PFSK-1 (cell line): ENCODE data around the gene KCNQ5.

Experiments
- FOXP2 ChIP-seq: optimal IDR thresholded peaks from 2 replicates; pipeline ENCODE3; 2011; ENCODE audit warnings: borderline replicate concordance, control low read depth, inconsistent platforms; ENCODE audit not compliant: insufficient read depth; ENCODE audit errors: extremely low read length, extremely low read depth
- POLR2AphosphoS5 ChIP-seq: IDR thresholded peaks from 2 replicates; pipeline ENCODE4 v1.6.1; 2012; ENCODE audit warnings: low read depth, mild to moderate bottlenecking, control low read depth, low read length, moderate library complexity
- SIN3A ChIP-seq: IDR thresholded peaks from 2 replicates; pipeline ENCODE4 v1.6.1; 2012; ENCODE audit warnings: mild to moderate bottlenecking, low read length, moderate library complexity, borderline replicate concordance; ENCODE audit not compliant: insufficient read depth
- TAF1 ChIP-seq: IDR thresholded peaks from 2 replicates; pipeline ENCODE4 v1.6.1; 2012; ENCODE audit warnings: low read length, control low read depth, borderline replicate concordance; ENCODE audit not compliant: insufficient read depth
- TF ChIP-seq, protein P1 (sequence below), 2 experiments: IDR thresholded peaks; 2 replicates each; pipeline versions ENCODE4 v1.6.1 to v1.8.0; 2011 to 2012; ENCODE audit warnings: low read depth in 2 of 2, low read length in 2 of 2, control low read depth in 1 of 2, inconsistent platforms in 1 of 2, mild to moderate bottlenecking in 1 of 2, moderate library complexity in 1 of 2; ENCODE audit not compliant: insufficient read depth in 1 of 2

Gene KCNQ5

DNA sequence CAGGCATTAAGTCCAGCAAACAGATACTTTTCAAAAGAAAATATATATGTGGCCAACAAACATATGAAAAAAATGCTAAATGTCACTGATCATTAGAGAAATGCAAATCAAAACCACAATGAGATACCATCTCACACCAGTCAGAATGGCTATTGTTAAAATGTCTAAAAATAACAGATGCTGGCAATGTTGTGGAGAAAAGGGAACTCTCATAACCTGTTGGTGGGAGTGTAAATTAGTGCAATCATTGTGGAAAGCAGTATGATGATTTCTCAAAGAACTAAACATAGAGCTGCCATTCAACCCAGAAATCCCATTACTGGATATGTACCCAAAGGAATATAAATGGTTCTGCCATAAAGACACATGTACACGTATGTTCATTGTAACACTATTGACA, 20.6 kb downstream of the KCNQ5 start:
- TF ChIP-seq SIN3A (no peak), FOXP2 (no peak), POLR2AphosphoS5 (no peak), TAF1 (no peak)
- TF ChIP-seq, protein P1, sequence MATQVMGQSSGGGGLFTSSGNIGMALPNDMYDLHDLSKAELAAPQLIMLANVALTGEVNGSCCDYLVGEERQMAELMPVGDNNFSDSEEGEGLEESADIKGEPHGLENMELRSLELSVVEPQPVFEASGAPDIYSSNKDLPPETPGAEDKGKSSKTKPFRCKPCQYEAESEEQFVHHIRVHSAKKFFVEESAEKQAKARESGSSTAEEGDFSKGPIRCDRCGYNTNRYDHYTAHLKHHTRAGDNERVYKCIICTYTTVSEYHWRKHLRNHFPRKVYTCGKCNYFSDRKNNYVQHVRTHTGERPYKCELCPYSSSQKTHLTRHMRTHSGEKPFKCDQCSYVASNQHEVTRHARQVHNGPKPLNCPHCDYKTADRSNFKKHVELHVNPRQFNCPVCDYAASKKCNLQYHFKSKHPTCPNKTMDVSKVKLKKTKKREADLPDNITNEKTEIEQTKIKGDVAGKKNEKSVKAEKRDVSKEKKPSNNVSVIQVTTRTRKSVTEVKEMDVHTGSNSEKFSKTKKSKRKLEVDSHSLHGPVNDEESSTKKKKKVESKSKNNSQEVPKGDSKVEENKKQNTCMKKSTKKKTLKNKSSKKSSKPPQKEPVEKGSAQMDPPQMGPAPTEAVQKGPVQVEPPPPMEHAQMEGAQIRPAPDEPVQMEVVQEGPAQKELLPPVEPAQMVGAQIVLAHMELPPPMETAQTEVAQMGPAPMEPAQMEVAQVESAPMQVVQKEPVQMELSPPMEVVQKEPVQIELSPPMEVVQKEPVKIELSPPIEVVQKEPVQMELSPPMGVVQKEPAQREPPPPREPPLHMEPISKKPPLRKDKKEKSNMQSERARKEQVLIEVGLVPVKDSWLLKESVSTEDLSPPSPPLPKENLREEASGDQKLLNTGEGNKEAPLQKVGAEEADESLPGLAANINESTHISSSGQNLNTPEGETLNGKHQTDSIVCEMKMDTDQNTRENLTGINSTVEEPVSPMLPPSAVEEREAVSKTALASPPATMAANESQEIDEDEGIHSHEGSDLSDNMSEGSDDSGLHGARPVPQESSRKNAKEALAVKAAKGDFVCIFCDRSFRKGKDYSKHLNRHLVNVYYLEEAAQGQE (IDR thresholded peaks at IDR 0.05; ENCODE audit: insufficient read depth in 1 of 2, low read depth in 2 of 2, low read length in 2 of 2): no peak

DNA sequence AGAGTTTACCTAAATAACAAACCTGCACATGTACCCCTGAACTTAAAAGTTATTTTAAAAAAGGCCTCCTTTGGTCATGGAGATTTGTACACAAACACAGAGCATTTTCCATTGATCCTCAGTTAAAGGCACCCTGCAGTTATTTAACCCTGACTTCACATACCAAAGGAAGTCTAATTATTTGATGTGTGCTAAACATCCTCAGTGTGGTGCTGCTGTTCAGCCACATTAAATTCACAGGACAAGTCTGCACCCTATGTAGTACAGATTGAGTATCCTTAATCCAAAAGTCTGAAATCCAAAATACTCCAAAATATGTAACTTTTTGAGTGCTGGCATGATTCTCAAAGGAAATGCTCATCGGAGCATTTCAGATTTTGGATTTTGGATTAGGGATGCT, 21.4 kb downstream of the KCNQ5 start:
- TF ChIP-seq, protein P1 (IDR thresholded peaks at IDR 0.05; ENCODE audit: insufficient read depth in 1 of 2, low read depth in 2 of 2, low read length in 2 of 2): no peak
- TF ChIP-seq FOXP2 (no peak), TAF1 (no peak), SIN3A (no peak)

DNA sequence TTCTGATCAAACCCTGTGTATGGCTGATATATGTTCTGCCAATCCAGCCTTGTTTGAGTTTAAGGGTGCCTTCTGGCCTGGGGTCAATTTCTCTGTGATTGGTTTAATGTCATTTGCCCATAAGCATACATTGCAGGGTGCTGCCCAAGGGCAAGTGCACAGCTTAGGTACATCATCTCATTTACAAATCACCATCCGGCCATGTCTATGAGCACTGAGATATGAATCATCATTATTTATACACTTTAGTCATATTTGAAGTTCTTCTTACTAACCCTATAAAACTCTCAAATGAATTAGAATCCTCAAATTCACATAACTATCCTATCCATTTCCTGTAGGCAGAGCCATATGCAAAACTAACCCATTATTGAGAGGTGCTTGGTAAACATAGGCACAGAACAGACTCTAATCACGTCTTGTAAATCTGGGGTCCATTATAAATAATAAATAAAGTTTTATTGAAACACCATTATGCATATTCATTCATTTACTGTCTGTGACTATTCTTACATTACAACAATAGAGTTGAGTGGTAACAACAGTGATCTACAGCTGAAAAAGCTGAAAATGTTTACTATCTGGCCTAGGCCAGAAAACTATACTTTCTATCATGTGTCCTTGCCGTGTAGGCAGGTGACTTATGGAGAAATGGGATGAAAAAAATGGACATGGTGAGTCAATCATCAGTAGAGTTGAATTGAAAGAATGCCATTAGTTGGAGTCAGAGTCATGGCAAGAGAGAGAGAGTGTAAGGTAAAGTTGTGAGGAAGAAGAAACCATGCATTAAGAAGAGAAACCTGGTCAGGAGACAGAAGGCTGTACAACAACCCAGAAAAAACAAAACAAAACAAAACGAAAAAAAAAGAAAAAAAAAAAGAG, 25.0 kb downstream of the KCNQ5 start:
- TF ChIP-seq SIN3A (no peak), FOXP2 (no peak), POLR2AphosphoS5 (no peak), TAF1 (no peak)
- TF ChIP-seq, protein P1 (IDR thresholded peaks at IDR 0.05; ENCODE audit: insufficient read depth in 1 of 2, low read depth in 2 of 2, low read length in 2 of 2): no peak

DNA sequence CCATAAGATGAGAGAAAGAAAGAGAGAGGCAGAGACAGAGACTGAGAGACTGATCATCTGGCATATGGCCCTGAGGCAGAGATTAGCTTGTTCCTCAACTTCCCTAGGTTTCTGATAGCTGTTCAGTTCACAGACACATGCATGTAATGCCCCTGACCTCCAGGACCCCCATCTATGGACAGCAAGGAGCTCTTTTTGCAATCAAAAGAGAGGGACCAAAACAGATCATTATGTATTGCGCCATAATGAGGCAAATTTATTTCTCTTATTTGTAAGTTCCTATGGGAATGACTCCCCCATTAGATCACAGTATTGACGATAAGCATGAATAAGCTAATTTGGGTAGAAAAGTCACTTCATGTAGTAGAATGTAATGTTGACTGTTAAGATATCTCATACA, 25.6 kb downstream of the KCNQ5 start:
- TF ChIP-seq TAF1 (no peak), SIN3A (no peak), POLR2AphosphoS5 (no peak), FOXP2 (no peak)
- TF ChIP-seq, protein P1 (IDR thresholded peaks at IDR 0.05; ENCODE audit: insufficient read depth in 1 of 2, low read depth in 2 of 2, low read length in 2 of 2): no peak
